Fibroblast of lung (primary cell): Measurements from ENCODE around the gene MGLL. TPM values are rescaled to one million over a fixed set of nuclear protein-coding genes. Genes with fewer than 3 reads are reported as not detected.

ENCODE experiments used
- DNase-seq, 2 donors: peaks; one replicate each; pipeline versions ENCODE4 v3.0.0 to v3.0.0-alpha.2; 2010; ENCODE audit warnings: low read depth in 2 of 2
- H2AFZ ChIP-seq: 2 replicates; pipeline ENCODE4 v1.5.1; 2012; ENCODE audit warnings: low read length, control low read depth, inconsistent platforms
- H3K27ac ChIP-seq: 2 replicates; pipeline ENCODE4 v1.5.1; 2011; ENCODE audit warnings: low read length, control low read depth; ENCODE audit not compliant: insufficient read depth
- H3K27me3 ChIP-seq: 2 replicates; pipeline ENCODE4 v1.5.1; 2011; ENCODE audit warnings: mild to moderate bottlenecking, low read length; ENCODE audit not compliant: control insufficient read depth, insufficient read depth
- H3K36me3 ChIP-seq: 2 replicates; pipeline ENCODE4 v1.5.1; 2011; ENCODE audit warnings: low read length; ENCODE audit not compliant: control insufficient read depth, insufficient read depth
- H3K4me1 ChIP-seq: 2 replicates; pipeline ENCODE4 v1.5.1; 2011; ENCODE audit warnings: low read length; ENCODE audit not compliant: control insufficient read depth, insufficient read depth; ENCODE audit errors: extremely low read depth
- H3K4me2 ChIP-seq: 2 replicates; pipeline ENCODE4 v1.5.1; 2011; ENCODE audit warnings: low read length, control low read depth; ENCODE audit not compliant: insufficient read depth; ENCODE audit errors: extremely low read depth
- H3K4me3 ChIP-seq, 4 experiments: fragments of 200-600 bp in 1 of 4; sonication (generic) in 1 of 4; replicated peaks in 1 of 4; 2 replicates each; pipeline ENCODE4 v1.5.1; 2011 to 2016; ENCODE audit warnings: low read length in 4 of 4, low read depth in 3 of 4, mild to moderate bottlenecking in 3 of 4, control low read depth in 2 of 4, inconsistent platforms in 1 of 4, mixed read lengths in 1 of 4; ENCODE audit not compliant: insufficient read depth in 1 of 4; ENCODE audit errors: control extremely low read depth in 1 of 4
- H3K79me2 ChIP-seq: 2 replicates; pipeline ENCODE4 v1.5.1; 2012; ENCODE audit warnings: mild to moderate bottlenecking, low read length, inconsistent platforms; ENCODE audit not compliant: control insufficient read depth, insufficient read depth
- H3K9ac ChIP-seq: 2 replicates; pipeline ENCODE4 v1.5.1; 2011; ENCODE audit warnings: mild to moderate bottlenecking, low read length, control low read depth; ENCODE audit not compliant: insufficient read depth
- H3K9me3 ChIP-seq: 2 replicates; pipeline ENCODE4 v1.5.1; 2012; ENCODE audit warnings: low read depth, low read length; ENCODE audit not compliant: control insufficient read depth, insufficient read depth
- H4K20me1 ChIP-seq: 2 replicates; pipeline ENCODE4 v1.5.1; 2011; ENCODE audit warnings: low read length; ENCODE audit not compliant: control insufficient read depth, insufficient read depth; ENCODE audit errors: extremely low read depth
- CTCF ChIP-seq, 2 donors: IDR thresholded peaks in 1 of 2; conservative IDR thresholded peaks in 1 of 2; 1 replicate in 1 of 2; 2 replicates in 1 of 2; pipeline ENCODE4 v1.5.1; 2011 to 2012; ENCODE audit warnings: low read length in 2 of 2, control low read depth in 1 of 2, inconsistent platforms in 1 of 2, low read depth in 1 of 2, mild to moderate bottlenecking in 1 of 2
- EZH2 ChIP-seq: IDR thresholded peaks from 2 replicates; pipeline ENCODE4 v1.5.1; 2012; ENCODE audit warnings: low read length, control low read depth, mild to moderate bottlenecking; ENCODE audit errors: missing control alignments
- polyA plus RNA-seq, 2 donors: library from polyadenylated mRNA; depleted of rRNA in 1 of 2; stranded (reverse) in 1 of 2; unstranded in 1 of 2; fragments of >200 nt; gene quantifications; 2 replicates each; pipeline ENCODE4 v1.2.1, GENCODE V29; 2011 to 2012; ENCODE audit warnings: missing spikeins in 1 of 2
- total RNA-seq: library from RNA; depleted of rRNA; stranded (reverse); fragments of >200 nt; gene quantifications from 2 replicates; pipeline ENCODE4 v1.2.1, GENCODE V29; 2014

The MGLL gene
- total and polyA plus RNA-seq, 2 donors (not counting 1 experiment from before 2014, with no cell fraction given) = 60.1 to 122 TPM

GRCh38 chr3:127803619-127804018, 18.7 kb downstream of the MGLL start:
- peak; percentile 85 to 93 for DNase-seq
- no peaks in the 10 kb centered on the region for H4K20me1 ChIP-seq
- no peak overlapping the region for H3K9ac ChIP-seq
- H3K4me1 ChIP-seq = peaks cover 38% of the 10 kb centered on the region
- no peak overlapping the region for H2AFZ ChIP-seq
- TF ChIP-seq EZH2 (no peak), CTCF (conservative IDR thresholded peaks at IDR 0.05 in 1 of 2, IDR thresholded peaks at IDR 0.05 in 1 of 2; ENCODE audit: low read depth in 1 of 2, low read length in 2 of 2) (no peak)
- no peaks in the 10 kb centered on the region for H3K27me3 ChIP-seq
- H3K27ac ChIP-seq = peak overlapping the region; percentile 70
- H3K79me2 ChIP-seq = peaks cover 23% of the 10 kb centered on the region
- no peaks in the 10 kb centered on the region for H3K9me3 ChIP-seq
- H3K4me2 ChIP-seq = no peak overlapping the region
- no peak overlapping the region for H3K4me3 ChIP-seq
- H3K36me3 ChIP-seq = peaks cover 8% of the 10 kb centered on the region

- no peak for DNase-seq
- H3K27me3 ChIP-seq = no peaks in the 10 kb centered on the region
- H3K79me2 ChIP-seq = peaks cover 29% of the 10 kb centered on the region
- no peaks in the 10 kb centered on the region for H4K20me1 ChIP-seq
- no peak overlapping the region for H3K4me3 ChIP-seq
- peaks cover 4% of the 10 kb centered on the region for H3K36me3 ChIP-seq
- no peak overlapping the region for H2AFZ ChIP-seq
- H3K4me2 ChIP-seq = no peak overlapping the region
- peak overlapping the region; percentile 13 for H3K9ac ChIP-seq
- peak overlapping the region; percentile 70 for H3K27ac ChIP-seq
- H3K4me1 ChIP-seq = peaks cover 41% of the 10 kb centered on the region
- no peak for TF ChIP-seq CTCF (conservative IDR thresholded peaks at IDR 0.05 in 1 of 2, IDR thresholded peaks at IDR 0.05 in 1 of 2; ENCODE audit: low read depth in 1 of 2, low read length in 2 of 2)
- TF ChIP-seq EZH2 = no peak
- no peaks in the 10 kb centered on the region for H3K9me3 ChIP-seq
These were observed 19.7 kb downstream of the MGLL start for GRCh38 chr3:127802606-127803005.

GRCh38 chr3:127801731-127802313, 20.5 kb downstream of the MGLL start:
- no peak overlapping the region for H3K4me3 ChIP-seq
- H3K4me2 ChIP-seq = no peak overlapping the region
- no peak overlapping the region for H2AFZ ChIP-seq
- TF ChIP-seq EZH2 (no peak), CTCF (conservative IDR thresholded peaks at IDR 0.05 in 1 of 2, IDR thresholded peaks at IDR 0.05 in 1 of 2; ENCODE audit: low read depth in 1 of 2, low read length in 2 of 2) (no peak)
- peak overlapping the region; percentile 70 for H3K27ac ChIP-seq
- no peaks in the 10 kb centered on the region for H3K9me3 ChIP-seq
- peaks cover 33% of the 10 kb centered on the region for H3K79me2 ChIP-seq
- H3K36me3 ChIP-seq = peaks cover 6% of the 10 kb centered on the region
- H3K9ac ChIP-seq = no peak overlapping the region
- H3K4me1 ChIP-seq = peaks cover 41% of the 10 kb centered on the region
- no peaks in the 10 kb centered on the region for H4K20me1 ChIP-seq
- DNase-seq = no peak
- H3K27me3 ChIP-seq = no peaks in the 10 kb centered on the region
